ENCODE data around the gene NPTX2. TPM values are rescaled to one million over a fixed set of nuclear protein-coding genes. Genes with fewer than 3 reads are reported as not detected.

NPTX2 gene
- total RNA-seq, 1 donor from 2014 or later = not detected

- no peaks in the 10 kb centered on the region for H3K4me1 Mint-ChIP-seq
- no peaks in the 10 kb centered on the region for H3K27me3 Mint-ChIP-seq
- H3K4me3 Mint-ChIP-seq = no peak overlapping the region
- H3K9me3 Mint-ChIP-seq = peaks cover 10% of the 10 kb centered on the region
- no peak overlapping the region for H3K27ac Mint-ChIP-seq
- H3K36me3 Mint-ChIP-seq (ENCODE audit: low read depth) = no peaks in the 10 kb centered on the region
- intact Hi-C loops (cut with micrococcal nuclease) = no loop called here
- DNase-seq = no peak
Measured at GRCh38 chr7:98674881-98675280, 57.8 kb downstream of the NPTX2 start.

- no peaks in the 10 kb centered on the region for H3K36me3 Mint-ChIP-seq (ENCODE audit: low read depth)
- no peak overlapping the region for H3K27ac Mint-ChIP-seq
- H3K27me3 Mint-ChIP-seq = no peaks in the 10 kb centered on the region
- H3K9me3 Mint-ChIP-seq = peaks cover 3% of the 10 kb centered on the region
- intact Hi-C loops (cut with micrococcal nuclease) = no loop called here
- H3K4me3 Mint-ChIP-seq = no peak overlapping the region
- no peak for DNase-seq
- H3K4me1 Mint-ChIP-seq = no peaks in the 10 kb centered on the region
Measured at GRCh38 chr7:98678215-98678614, 61.1 kb downstream of the NPTX2 start.

Other genes starting within 250 kb of the NPTX2 start
- 1.3 and 1.4 TPM in 2 replicates for gene BAIAP2L1, start 216.2 kb upstream of the NPTX2 start, total RNA-seq

Data from activated CD4-positive, alpha-beta T cell treated with anti-CD3 and anti-CD28 coated beads, Interleukin-2, amount 10 ng/mL, durations not matched to agents 24 days and 14 days (primary cell).